HG03066 (cell line): ENCODE measurements around the gene IL34.

Experiments used
- ATAC-seq: cut with Tn5 transposase; IDR thresholded peaks from one replicate; pipeline ENCODE4 v1.9.1; 2021; ENCODE audit warnings: low read depth; ENCODE audit not compliant: unreplicated experiment

The IL34 gene

GRCh38 chr16:70699696-70700095, 53.3 kb downstream of the IL34 start:
- ATAC-seq = no peak

DNA sequence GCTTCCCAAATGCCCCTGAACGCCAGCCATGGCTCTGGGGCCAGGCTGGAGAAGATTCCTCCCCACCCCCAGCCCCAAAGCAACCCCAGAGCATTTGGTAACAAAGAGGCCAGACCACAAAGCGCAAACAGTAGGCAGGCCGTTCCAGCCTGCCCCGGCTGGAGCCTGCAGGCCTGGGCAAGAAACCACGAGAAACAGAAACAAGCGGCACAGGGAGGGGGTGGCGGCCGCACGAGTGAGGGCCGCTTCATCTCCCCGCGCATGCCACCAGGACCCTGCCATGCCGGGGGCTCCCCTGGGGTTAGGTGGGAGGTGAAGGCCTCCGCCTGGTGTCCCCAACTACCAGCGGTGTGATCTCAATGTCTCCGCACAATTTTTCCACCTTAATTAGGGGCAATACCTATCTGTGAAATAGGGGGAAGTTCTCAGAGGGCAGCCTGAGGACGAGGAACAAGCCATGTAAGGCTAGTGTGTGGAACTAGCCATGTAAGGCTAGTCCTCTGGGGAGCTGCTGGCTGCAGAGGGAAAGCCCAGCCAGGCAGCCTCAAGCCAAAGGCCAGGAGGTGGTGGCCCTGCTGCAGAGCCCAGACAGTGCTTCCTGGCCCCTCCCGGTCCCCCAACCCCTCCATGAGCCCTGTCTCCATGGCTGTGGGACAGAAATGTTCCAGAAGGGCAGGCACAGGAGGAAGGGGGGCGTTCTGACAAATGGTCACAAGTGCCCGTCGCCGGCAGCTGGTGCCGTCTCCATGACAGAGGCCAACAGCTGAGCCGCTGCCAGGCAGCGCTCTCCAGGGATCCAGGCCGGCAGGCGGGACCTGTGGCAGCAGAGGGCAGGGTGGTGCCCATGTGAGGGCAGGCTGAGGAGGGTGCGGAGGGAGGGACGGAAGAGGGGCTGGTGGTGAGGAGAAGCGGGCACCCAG, 54.0 kb downstream of the IL34 start:
- ATAC-seq = no peak

- ATAC-seq = no peak
These were observed 54.7 kb downstream of the IL34 start for GRCh38 chr16:70701036-70701435.

DNA sequence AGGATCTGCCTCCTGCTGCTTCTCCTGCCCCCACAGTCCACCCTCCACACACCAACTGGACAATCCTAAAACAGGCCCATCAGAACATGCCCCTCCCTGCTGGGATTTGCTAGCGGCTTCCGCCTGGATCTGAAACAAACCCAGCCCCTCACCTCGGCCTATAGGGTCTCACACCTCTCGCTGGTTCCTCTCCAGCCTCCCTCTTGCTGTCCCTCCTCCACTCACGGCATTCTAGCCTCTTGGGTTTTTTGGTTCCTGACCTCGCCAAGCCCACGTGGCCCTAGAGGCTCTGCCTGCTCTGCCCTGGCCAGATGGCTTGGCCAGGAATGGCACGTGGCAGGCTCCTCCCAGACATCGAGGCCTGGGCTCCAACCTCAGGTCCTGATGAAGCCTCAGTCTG, 55.2 kb downstream of the IL34 start:
- ATAC-seq = no peak

DNA sequence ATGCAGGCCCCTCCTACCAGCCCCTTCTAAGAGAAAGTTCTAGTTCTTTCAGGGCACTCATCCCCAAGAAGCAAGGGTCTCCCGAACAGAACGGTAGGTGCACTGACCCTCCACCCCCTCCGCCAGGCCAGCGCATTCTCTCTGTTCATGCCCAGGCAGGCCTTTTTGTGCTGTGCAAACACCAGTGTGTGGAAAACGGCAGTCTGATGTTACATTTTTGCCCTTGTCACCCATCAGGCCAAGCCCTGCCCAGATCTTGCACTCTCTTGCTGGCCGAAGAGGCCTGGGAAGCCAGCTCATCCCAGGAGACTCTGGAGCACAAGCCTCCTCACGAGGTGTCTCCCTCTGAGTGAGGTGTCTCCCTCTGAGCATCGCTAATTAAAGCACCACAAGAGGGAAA, 55.6 kb downstream of the IL34 start:
- no peak for ATAC-seq

- no peak for ATAC-seq
These were observed 56.3 kb downstream of the IL34 start for GRCh38 chr16:70702624-70703023.

- ATAC-seq = no peak
These were observed 56.9 kb downstream of the IL34 start for GRCh38 chr16:70703041-70703834.

GRCh38 chr16:70703835-70704381, 57.5 kb downstream of the IL34 start:
- ATAC-seq = no peak

DNA sequence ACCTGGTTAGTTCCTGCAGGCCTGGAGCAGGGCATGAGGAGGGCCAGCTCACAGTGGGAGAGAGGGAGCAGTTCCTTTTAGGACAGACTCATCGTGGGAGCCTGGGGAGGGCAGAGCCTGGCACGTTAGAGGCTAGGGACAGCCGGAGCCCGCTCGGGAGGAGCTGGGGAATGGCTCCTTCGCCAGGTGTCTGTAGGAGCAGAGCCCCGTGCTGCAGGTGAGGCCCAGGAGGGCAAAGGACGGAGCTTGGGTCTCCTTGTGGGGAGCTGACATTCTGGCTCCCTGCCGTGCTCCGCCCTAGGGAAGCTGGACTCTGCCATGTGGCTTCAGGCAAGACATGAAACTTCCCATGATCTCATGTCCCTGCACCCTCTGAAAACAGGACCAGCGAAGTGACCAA, 58.2 kb downstream of the IL34 start:
- ATAC-seq = no peak

GRCh38 chr16:70705056-70705455, 58.7 kb downstream of the IL34 start:
- ATAC-seq = no peak

- no peak for ATAC-seq
These were observed 60.6 kb downstream of the IL34 start for GRCh38 chr16:70706948-70707465.

GRCh38 chr16:70708366-70709246, 62.2 kb downstream of the IL34 start:
- ATAC-seq = no peak

DNA sequence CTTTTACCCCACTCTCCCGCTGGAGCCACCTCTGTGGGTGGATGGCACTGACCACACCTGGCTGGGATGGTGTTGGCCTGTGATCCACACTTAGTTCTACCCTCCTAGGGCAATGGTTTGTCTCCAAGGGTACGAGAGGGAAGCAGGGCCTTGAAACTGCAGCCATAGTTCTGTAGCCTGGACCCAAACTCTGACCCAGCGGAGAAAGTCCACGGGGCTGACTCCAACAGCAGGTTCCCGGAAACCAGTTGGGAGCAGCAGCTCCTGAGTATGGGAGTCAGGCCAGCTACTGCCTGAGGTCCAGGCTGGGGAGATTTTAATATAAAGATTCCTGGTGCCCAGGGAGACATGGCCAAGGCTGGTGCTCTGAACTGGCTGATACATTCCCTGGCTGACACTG, 63.1 kb downstream of the IL34 start:
- no peak for ATAC-seq

DNA sequence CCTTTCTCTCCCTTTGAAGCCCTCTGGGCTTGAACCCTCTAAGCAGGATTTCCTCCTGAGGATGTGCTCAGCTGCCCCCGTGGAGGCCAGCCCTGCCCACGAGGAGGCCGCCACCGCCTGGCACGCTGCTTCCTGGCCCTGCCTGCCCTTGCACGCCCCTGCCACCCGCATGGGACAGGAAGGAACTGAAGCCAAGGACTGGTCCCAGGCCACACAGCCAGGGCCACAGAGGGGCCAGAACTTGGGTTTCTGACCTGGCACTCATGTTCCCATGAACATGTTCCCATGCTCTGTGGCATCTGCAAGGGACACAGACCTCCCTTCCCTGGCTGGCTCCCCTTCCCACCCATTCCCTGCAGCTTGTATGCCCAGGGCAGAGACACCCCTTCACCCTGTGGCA, 63.6 kb downstream of the IL34 start:
- ATAC-seq = no peak
